ENCODE measurements around the gene HS3ST3A1. TPM values are rescaled to one million over a fixed set of nuclear protein-coding genes. Genes with fewer than 3 reads are reported as not detected.

HS3ST3A1 gene
- 1 to 10 TPM in 6 of 10 donors, under 1 TPM in 4; 0.12 to 4.1 (median 1.8) TPM for total RNA-seq
- polyA plus RNA-seq = 1 to 10 TPM in 1 of 2 donors, not detected in 1; 1.0 TPM
- long read RNA-seq, donor 1, transcript HS3ST3A1-201 (2 exons, 2,527 nt) = major isoform, 15 of 17 reads
- long read RNA-seq, donor 1, partial matches to known transcripts = 1 of 17 reads
- long read RNA-seq, donor 1, other reads (novel, unspliced or antisense) = 1 of 17 reads
- long read RNA-seq, donor 2, partial matches to known transcripts = 0 of 1 reads
- long read RNA-seq, donor 2, other reads (novel, unspliced or antisense) = 1 of 1 reads
- long read RNA-seq, donor 3, partial matches to known transcripts = 0 of 1 reads
- long read RNA-seq, donor 3, other reads (novel, unspliced or antisense) = 0 of 1 reads

DNA sequence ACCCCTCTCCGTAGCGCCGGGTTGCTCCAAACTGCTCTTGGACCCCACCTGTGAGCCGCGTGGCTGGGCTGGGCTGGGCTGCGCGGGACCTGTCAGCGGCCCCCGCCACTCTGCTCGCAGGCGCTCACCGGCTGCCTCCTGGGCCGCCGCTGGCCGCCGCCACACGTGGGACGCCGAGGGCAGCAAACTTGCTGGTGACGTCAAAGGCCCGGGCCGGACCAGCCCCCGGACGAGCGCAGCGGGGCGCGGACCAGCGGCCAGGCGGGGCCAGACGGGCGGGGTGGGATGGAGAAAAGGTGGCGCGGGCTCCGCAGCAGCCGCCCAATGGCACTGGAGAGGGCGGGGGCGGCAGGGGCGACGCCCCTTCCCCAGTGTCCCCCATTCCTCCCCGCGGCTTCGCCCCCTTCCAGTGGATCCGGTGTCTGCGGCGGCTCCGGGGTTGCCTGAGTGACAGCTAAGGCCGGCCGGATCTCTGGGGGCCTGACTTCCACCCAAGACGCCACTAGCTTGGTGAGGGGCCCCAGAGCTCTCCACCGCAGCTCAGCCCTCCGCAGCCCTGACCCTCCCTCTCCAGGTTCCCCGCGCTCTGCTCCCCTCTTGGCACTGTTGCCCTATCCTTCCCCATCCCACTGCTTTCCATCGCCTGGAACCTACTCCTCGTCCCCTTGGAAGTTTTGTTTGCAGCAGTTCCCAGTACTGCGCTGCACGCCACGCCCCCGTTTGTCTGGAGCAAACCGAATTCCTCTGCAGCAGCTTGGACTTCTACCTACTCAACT, at the start of gene HS3ST3A1:
Gene HS3ST3A1, minus strand, starts transcription at position 154 of the 776 bp plus-strand sequence. CDS start 800 bp downstream, outside the sequence.
- ATAC-seq (peak; percentile 63 to 89 (median 76)), DNase-seq (peak; percentile 29 to 36)
- Histone ChIP-seq H3K36me3 (no peaks in the 10 kb centered on the region), H3K4me3 (peak within 1 kb of the TSS; percentile 11 to 59 (median 49)), H3K27ac (peak within 1 kb of the TSS in 3 of 10 donors; percentile 15 to 60 (median 40)), H3K4me1 (peaks cover 0 to 24% (median 18%) of the 10 kb centered on the region in 9 donors), H3K27me3 (peaks cover 0 to 69% (median 54%) of the 10 kb centered on the region in 7 donors), H3K9me3 (no peaks in the 10 kb centered on the region)
- TF ChIP-seq, protein P1, sequence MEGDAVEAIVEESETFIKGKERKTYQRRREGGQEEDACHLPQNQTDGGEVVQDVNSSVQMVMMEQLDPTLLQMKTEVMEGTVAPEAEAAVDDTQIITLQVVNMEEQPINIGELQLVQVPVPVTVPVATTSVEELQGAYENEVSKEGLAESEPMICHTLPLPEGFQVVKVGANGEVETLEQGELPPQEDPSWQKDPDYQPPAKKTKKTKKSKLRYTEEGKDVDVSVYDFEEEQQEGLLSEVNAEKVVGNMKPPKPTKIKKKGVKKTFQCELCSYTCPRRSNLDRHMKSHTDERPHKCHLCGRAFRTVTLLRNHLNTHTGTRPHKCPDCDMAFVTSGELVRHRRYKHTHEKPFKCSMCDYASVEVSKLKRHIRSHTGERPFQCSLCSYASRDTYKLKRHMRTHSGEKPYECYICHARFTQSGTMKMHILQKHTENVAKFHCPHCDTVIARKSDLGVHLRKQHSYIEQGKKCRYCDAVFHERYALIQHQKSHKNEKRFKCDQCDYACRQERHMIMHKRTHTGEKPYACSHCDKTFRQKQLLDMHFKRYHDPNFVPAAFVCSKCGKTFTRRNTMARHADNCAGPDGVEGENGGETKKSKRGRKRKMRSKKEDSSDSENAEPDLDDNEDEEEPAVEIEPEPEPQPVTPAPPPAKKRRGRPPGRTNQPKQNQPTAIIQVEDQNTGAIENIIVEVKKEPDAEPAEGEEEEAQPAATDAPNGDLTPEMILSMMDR (IDR thresholded peaks at IDR 0.05) = no peak
- intact Hi-C loops (cut with DNase I) = no loop called here
- 1 to 2% methylated on average over 59 to 61 of the region's 61 CpGs for WGBS, 2 donors

DNA sequence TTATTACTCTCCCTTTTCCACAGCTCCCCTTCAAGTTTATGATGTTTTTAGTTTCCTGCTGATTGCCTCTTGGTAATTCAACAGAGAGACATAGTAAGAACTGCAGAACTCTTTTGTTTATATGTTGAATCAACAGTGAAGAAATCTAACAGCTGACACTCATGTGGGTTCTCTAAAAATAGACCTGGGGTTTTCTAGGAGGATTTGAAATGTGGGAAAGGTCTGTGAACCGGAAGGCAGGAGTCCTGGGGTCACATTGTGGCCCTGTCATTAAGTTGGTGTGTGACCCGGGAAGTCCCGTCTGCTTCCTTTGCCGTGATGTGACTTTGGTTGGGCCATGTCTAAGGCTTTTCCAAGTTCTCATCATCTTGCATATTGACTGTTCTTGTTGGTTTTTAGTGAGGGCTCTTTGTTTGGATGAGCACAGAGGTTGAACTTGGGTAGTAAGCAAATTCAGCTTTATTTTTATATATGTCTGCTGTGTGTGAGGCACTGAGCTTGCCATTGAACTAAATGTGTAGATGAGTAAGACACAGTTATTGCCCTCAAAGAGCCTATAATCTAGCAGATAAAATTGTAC, 48.5 kb upstream of the HS3ST3A1 start:
- no peak for ATAC-seq
- 69 to 74% methylated on average over 4 of the region's 4 CpGs for WGBS, 2 donors
- intact Hi-C loops (cut with DNase I) = loop anchor here in 1 of 10 donors (10.0 kb wide), 1 partner anchor 65 kb away; no protein-coding TSS in a partner anchor
- TF ChIP-seq, protein P1 (IDR thresholded peaks at IDR 0.05) = no peak
- no peak for DNase-seq
- H3K4me1 ChIP-seq = peaks cover 0 to 6% (median 0%) of the 10 kb centered on the region in 9 donors
- no peaks in the 10 kb centered on the region for H3K9me3 ChIP-seq
- H3K27ac ChIP-seq = no peak overlapping the region
- no peaks in the 10 kb centered on the region for H3K36me3 ChIP-seq
- H3K27me3 ChIP-seq = no peaks in the 10 kb centered on the region
- H3K4me3 ChIP-seq = no peak overlapping the region

GRCh38 chr17:13647543-13648021, 45.9 kb upstream of the HS3ST3A1 start:
- WGBS, 2 donors = 68 to 73% methylated on average over 6 of the region's 6 CpGs
- no peak for ATAC-seq
- intact Hi-C loops (cut with DNase I) = no loop called here

More at GRCh38 chr17:13647543-13648021, 45.9 kb upstream of the HS3ST3A1 start:
- Histone ChIP-seq H3K27ac (no peak overlapping the region), H3K4me1 (peaks cover 0 to 6% (median 0%) of the 10 kb centered on the region in 9 donors), H3K36me3 (no peaks in the 10 kb centered on the region), H3K9me3 (no peaks in the 10 kb centered on the region), H3K27me3 (no peaks in the 10 kb centered on the region), H3K4me3 (no peak overlapping the region)
- no peak for DNase-seq
- TF ChIP-seq, protein P1 (IDR thresholded peaks at IDR 0.05) = peak in 3 of 9 donors; percentile 8 to 19 (median 14)

Data from heart right ventricle (tissue), 16 donors.